ENCODE results near the gene CCDC124. TPM values are rescaled to one million over a fixed set of nuclear protein-coding genes. Genes with fewer than 3 reads are reported as not detected.
A peak's percentile ranks its signal among the peaks of the same experiment; 100 is the strongest.
"Not testable (repeated sequence)": the region's sequence is repeated elsewhere in the genome, so short reads cannot be mapped to it uniquely, and the experiment has no call there.

CCDC124 gene
- total RNA-seq, 1 donor from 2014 or later = 52.5 TPM

DNA sequence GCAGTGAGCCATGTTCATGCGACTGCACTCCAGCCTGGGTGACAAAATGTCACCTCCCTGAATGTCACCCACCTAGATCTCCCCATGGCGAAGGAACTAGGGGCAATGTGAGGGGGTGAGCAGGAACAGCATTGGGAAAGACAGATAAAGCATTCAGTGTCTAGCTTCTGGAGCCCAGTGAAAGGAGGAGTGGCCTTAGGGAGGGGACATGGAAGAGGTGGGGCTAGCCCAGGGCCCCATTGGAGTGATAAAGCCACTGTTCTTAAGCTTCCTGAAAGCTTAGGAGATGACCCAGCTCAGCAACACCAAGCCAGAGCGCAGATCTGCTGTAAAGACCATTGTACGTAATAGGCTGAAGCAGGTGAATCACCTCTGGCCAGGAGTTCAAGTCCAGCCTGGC lies 21.1 kb downstream of the CCDC124 start:
- ATAC-seq = no peak

DNA sequence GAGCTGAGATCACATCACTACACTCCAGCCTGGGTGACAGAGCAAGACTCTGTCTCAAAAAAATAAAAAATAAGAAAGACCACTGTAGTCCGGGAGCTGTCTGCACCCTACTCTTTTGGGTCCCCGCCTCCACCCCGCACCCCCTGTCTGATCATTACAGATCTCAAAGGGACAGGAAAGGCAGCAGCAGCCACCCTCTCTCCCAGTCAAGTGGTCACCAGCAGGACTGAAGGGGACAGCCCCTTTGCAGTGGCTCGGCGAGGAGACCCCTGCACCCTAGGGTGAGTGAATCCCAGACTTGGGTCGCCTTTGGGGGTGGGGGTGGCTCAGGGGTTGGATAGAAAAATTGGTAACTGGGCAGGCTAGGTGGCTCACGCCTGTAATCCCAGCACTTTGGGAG lies 21.6 kb downstream of the CCDC124 start:
- ATAC-seq = no peak

DNA sequence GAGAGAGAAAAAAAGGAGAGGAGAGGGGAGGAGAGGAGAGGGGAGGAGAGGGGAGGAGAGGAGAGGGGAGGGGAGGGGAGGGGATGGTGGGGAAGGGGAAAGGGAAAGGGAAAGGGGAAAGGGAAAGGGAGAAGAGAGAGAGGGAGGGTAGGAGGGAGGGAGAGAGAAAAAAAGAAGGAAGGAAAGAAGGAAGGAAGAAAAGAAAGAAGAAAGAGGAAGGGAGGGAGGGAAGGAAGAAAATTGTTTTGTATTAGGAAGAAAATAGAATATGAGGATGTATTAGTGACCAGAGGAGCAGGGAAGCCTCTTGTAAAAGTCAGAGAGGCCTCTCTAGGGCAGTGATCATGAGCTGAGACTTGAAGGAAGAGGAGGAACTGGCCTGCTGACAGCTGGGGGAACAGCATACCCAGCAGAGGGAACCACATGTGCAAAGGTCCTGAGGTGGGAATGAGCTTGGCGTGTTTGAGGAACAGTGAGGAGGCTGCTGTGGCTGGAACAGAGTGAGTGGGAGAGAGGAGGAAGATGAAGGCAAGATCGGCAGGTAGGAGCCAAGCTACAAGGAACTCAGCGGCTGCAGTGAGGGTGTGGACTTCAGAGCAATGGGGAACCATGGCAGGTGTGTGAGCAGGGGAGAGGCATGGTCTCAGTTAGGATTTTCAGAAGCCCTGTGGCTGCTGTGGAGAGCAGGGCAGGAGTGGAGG lies 24.5 kb downstream of the CCDC124 start:
- ATAC-seq = no peak

DNA sequence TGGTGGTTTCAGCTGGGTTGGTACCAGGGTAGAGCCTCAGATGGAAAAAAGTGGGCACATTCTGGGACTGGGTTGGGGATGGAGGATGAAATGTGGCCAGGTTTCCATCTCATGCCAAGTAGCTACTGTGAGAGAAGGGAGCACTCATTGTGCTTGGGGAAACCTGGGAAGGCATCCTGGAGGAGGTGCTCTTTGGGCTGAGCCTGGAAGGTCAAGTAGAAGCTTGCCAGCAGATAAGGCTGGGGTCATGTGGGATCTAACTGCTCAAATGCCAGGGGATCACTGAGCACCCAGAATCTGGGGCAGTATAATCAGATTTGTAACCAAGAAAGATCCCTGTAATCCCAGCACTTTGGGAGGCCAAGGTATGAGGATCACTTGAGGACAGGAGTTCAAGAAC lies 25.1 kb downstream of the CCDC124 start:
- ATAC-seq = no peak

DNA sequence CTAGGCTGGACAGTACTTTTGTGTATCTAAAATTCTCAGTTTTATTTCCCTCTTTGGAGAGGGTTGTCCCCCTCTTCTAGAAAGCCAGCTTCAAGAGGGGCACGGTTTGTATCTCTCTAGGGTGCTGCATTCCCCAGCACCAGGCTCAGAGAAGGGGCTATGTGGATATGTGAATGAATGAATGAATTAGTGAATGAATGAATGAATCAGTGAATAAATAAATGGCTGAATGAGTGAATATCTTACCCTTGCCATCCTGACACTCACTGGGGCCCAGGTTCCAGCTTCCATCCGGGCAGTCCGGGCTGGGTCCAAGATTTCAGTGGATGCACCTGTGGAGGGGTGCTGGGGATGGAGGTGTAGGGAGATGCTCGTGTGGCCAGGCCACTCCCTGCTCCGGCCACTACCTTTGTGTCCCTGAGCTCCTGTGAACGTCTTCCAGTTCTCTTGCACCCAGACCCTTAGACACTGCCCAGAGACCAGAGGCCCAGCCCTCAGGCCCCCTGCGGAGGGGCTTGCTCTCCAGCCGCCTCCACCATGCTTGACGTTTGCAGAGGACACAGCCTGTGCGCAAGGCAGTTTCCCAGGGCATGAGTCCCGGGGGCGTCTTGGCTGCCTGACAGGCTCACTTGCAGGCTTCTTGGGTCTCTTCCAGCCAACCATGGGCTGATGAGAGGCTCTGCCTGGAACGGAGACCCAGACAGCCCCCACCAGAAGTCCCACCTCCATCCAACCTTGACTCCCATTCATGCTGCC lies 31.3 kb downstream of the CCDC124 start:
- ATAC-seq = no peak

DNA sequence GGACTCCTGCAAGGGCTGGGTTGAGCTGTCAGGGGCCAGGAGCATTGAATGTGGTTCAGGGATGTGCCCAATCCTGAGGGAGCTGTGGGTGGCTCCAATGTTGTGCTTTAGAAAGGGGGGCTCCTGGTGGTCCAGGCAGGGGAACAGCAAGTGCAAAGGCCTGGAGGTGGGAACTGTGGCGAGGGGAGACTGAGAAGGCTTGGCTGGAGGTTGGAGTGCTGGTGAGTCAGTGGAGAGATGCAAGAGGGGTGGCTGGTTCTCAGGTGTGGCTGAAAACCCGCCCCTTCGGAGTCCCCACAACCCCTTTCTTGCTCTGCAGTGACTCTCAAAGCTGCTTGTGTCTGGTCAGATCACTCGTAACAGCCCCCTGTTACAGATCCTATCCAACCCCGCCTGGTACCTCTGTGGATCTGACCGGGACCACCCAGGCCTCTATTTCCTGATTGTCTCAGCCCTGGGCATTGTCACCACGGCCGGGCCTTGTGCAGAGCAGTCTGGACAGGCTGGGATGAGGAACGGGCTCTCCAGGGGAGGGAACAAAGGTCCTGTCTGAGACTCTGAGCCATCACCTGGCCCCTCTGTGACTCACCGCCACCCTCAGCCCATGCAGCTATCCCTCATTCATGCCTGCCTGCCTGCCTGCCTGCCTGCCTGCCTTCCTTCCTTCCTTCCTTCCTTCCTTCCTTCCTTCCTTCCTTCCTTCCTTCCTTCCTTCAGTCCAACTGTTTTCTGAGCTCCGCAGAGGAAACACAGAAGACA lies 32.7 kb downstream of the CCDC124 start:
- no peak for ATAC-seq

DNA sequence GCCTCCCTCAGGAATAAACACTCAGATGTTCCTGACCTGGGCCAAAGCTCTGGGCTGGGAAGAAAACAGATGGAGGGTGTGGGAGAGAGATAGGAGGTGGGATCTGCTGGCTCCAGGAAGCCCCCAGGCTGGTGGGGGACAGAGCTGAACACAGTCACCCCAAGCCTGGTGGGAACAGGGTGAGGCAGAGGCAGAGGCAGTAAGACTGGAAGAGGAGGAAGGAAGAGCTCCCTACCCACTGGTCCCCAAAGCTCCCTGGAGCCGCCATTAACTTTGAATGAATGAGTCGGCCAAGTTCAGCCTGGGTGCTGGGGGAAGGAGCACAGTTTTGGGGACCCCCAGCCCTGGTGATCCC lies 33.3 kb downstream of the CCDC124 start:
- no peak for ATAC-seq

DNA sequence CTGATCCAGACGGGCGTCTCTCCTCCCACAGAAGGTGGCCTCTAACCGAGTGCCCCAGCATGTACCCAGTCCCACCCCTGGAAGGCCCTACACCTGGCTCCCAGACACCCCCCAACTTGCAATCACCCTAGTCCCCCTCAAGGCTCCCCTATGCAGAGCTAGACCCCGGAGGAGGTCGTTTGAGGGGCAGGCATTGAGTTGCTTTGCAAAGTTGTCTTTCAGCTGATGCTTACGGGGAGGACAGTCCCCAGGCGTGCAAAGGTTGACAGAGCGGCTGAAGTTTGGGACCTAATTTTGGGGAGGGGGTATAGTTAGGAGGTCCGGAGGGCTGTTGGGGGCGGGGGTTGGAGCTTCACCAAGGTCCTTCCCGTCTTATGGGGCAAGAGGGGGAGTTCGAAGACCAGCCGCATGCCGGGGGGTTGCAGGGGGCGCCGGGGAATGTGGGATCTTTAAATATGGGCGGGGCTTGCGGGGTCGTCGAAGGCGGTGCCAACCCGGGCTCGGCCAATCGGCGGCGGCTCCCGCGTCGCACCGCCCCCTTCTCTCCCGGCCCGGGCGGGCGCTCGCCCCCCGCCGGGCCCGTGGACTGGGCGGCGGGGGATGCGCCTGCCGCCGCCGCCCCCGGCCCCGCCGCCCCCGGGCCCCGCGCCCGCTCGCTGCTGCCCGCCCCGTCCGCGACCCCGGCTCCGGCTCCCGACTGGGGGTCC lies 33.9 kb downstream of the CCDC124 start, which contains the start of gene KCNN1:
KCNN1 (plus strand) TSS at position 558 of the 707 bp plus-strand sequence. CDS start 6,782 bp downstream, outside the sequence.
- ATAC-seq = no peak

DNA sequence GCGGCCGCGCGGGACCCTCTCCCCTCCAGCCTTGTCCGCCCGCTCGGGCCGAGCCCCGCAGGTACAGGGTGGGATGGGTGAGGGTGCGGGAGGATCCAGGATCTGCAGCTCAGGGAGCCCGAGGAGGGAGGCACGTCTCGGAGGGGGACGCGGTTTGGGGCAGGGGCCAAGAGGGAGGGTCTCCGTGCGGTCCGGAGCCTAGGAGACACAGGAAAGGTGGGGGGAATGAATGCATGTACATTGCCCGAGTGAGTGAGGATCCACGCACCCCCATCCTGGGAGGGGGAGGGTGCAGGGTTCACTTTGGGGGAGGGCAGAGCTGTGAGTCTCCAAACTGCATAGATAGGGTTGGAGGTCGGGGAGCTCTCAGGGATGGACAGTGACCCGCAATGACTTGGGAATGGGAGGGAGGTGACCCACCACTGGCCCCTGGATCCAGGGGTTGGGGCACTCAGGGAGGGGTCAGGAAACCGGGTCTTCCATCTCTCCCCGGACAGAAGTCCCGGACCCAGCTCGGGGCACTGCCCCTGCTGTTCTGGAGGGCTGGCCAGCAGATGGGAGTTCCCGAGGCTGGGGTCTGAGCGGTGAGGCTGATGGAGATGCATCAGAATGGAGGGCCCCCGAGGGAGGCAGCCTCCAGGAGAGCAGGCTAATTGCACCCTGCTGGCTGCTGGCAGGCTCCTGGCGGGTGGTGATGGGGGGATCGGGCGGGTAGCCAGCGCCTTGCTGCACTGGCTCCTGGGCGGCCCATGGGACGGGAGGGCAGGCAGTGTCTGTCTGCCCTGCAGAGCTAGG lies 34.6 kb downstream of the CCDC124 start:
- no peak for ATAC-seq

DNA sequence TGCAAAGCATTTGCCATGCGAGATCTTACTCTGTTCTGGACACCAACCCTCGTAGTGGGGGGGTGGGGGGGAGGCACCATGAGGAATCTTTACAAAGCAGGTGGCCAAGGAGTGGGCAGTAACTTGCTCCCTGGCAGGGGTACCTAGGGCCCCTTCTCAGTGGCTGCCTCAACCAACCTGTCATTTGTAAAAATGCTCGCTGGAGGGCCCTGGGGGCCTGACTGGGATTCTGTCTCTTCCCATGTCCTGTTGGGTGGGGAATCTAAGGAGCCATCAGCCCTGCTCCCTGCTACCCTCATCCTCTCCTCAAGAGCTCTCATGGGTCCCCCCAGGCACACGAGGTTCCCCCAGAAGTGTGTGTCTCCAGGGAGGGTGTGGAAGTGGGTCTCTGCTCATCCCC lies 35.5 kb downstream of the CCDC124 start:
- ATAC-seq = no peak

DNA sequence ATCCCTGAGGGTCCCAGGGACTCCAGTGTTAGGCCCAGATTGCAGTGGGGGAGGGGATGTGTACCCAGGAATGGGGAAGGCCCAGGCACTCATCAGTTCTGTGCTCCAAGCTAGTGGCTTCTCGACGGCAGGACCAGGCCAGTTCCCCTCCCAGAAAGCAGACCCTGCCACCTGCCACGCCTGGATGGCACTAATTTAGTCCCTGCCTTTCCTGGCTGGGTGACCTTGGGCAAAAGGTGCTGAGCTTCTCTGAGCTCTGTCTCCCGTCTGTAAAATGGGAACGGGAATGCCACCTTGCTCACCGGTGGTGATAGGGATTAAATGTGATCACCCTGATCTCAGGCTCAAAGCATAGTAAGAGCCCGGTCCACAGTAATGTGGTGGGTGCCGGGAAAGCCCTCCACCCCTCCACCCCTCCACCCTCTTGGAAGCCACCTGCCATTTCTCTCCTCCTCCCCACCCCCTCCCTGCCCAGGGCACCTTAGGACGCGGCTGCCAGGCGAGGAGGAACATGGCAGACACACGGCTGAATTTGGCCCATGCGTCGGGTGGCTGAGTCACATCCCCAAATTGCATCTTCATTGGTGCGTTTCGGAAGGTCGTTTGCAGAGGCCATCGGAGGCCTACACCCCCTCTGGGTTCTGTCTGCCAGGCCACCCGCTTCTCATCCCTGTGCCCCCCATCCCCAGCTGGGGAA lies 36.4 kb downstream of the CCDC124 start:
- no peak for ATAC-seq

DNA sequence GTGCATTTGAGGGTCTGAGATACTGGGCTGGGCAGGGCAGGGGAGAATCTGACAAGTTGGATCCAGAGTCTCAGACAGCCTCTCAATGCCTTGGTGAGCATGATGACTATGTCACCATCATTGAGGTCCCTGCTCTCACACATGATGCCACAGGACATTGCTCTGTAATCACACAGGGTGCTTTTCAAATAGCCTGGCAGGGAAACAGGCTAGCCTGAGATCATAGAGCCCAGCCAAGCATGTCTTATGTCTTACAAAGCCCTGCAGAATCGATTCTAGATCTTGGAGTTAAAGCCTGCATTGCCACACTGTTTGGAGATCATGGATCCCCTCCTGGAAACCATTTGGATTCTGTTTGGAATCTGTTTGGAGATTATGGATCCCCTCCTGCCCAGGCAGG lies 39.4 kb downstream of the CCDC124 start:
- ATAC-seq = no peak

DNA sequence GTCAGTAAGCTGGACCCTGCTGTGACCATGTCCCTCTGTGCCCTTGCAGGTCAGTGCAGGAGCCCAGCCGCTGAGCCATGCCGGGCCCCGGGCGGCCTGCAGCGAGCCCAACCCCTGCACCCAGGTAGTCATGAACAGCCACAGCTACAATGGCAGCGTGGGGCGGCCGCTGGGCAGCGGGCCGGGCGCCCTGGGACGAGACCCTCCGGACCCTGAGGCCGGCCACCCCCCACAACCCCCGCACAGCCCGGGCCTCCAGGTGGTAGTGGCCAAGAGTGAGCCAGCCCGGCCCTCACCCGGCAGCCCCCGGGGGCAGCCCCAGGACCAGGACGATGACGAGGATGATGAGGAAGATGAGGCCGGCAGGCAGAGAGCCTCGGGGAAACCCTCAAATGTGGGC lies 40.9 kb downstream of the CCDC124 start:
- ATAC-seq = no peak

DNA sequence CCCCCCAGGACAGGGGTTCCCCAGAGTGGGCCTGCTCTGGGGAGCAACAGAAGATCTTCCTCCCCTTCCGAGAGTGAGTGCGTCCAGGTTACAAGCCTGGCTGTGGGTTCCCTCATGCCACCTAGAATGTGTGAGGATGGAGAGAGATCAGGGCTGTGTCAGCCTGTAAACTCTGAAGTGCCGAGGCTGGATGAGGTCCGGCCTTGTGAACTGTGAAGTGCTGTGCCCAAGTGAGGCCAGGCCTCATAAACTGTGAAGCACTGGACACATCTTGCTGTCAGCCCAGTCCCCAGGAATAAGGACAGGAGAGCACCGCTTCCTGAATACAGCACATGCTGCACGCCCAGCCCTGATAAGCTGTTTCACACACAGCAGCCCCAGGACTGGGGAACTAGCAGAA lies 41.7 kb downstream of the CCDC124 start:
- ATAC-seq = no peak

DNA sequence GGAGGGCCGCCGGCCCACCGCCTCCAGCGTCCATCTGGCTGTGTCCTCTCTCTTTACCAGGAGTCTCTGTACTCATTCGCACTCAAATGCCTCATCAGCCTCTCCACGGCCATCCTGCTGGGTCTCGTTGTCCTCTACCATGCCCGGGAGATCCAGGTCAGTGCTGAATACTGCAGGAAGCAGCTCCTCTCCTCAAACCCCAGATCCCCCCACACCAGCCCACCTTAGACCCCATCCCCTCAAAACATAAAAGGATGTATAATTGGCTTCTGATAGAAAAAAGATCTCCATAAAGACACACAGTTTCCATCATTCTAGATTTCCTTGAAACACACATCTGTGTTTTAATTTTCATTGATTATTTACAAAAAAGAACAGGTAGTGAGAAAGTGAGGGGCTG lies 42.2 kb downstream of the CCDC124 start:
- no peak for ATAC-seq

DNA sequence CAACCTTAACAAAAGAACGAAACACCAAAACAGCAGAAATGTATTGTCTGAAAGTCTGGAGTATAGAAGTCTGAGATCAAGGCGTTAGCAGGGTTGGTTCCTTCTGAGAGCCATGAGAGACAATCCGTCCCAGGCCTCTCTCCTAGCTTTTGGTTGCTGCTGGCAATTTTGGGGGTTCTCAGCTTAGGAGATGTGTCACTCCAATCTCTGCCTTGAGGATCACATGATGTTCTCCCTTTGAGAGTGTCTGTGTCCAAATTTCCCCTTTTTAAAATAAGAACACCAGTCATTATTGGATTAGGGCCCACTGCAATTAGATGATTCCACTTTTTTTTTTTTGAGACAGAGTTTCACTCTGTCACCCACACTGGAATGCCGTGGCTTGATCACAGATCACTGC lies 44.2 kb downstream of the CCDC124 start:
- ATAC-seq = no peak

DNA sequence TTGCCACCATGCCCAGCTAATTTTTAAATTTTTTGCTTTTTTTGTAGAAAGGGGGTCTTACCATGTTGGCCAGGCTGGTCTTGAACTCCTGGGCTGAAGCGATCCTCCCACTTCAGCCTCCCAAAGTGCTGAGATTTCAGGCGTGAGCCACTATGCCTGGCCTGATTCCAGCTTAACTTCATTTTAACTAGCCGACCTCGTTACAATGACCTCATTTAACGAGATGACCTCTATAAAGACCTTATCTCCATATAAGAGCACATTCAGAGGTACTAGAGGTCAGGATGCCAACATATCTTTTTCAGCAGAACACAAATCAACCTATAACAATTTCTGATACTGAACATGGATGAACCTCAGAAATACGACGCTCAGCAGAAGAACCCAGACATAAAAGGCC lies 44.7 kb downstream of the CCDC124 start:
- no peak for ATAC-seq

DNA sequence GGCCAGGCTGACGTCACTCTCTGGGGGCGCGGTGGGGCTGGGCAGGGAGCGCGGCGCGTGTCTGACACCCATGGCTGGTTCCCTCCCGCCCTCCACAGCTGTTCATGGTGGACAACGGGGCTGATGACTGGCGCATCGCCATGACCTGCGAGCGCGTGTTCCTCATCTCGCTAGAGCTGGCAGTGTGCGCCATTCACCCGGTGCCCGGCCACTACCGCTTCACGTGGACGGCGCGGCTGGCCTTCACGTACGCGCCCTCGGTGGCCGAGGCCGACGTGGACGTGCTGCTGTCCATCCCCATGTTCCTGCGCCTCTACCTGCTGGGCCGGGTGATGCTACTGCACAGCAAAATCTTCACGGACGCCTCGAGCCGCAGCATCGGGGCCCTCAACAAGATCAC lies 48.8 kb downstream of the CCDC124 start:
- peak; percentile 34 for ATAC-seq

DNA sequence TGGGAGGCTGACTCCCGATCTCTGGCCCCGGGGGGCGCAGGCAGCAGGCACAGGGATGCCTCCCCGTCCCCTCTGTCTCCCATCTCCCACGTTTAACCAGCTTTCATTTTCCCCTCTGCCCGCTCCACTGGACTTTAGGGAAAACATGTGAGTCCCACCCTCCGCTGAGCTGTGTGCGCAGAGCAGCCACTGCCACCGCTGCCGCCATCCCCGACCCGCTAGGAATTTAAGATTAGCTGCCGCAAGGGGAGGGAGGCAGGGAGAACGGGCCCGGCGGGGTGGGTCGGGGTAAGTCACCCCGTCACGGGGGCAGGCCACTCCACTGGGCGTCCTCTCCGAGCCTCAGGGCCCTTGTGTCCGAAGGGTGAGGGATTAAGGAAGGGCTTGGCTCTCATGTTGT lies 49.6 kb downstream of the CCDC124 start:
- no peak for ATAC-seq

DNA sequence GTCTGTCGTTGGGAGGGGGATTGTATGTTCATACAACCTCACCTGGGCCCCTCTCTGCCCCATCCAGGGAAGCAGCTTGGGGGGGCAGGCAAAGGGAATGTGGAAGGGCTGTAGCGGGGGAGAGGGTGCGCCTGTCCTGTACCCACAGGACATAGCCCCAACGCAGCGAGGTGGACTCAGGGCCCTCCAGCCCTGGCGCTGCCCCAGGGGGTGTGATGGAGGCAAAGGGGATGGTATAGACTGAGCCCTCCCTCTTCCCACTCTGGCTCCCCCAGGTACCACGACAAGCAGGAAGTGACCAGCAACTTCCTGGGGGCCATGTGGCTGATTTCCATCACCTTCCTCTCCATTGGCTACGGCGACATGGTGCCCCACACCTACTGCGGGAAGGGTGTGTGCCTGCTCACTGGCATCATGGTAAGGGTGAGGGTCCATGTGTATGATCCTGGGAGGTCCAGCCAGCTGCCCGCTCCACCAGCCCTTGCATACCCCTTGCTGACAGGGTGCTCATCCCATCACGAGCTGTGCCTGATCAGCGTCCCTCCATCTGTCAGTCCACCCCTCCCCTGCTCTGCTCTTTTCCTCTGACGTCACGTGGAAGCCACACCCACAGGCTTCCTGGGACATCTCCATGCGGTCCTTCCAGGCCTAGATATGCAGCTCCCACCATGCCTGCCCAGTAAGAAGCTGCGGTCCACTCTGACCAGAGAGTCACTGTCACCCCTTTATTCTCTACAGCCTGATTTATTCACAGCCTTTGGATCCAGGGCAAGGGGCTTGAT lies 52.4 kb downstream of the CCDC124 start:
- ATAC-seq = no peak

DNA sequence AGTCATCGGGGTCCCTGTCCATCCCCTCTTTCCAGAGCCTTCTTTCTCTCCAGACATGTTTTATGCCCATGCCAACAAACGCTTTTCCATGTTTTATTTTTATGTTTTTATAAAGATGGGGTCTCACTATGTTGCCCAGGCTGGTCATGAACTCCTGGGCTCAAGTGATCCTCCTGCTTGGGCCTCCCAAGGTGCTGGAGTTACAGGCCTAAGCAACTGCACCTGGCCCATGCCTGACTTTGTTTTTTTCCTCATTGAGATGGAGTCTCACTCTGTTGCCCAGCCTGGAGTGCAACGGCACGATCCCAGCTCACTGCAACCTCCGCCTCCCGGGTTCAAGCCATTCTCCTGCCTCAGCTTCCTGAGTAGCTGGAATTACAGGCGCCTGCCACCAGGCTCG lies 53.8 kb downstream of the CCDC124 start:
- ATAC-seq = not testable (repeated sequence)
